ENCODE results near the gene SMIM8.

The SMIM8 gene

GRCh38 chr6:87322304-87323212 is at the start of gene SMIM8:
SMIM8 (plus strand) TSS chr6:87322588; CDS start chr6:87337032, 14,444 bp downstream.
- H3K36me3 Mint-ChIP-seq (ENCODE audit: low read depth) = peaks cover 8% of the 10 kb centered on the region
- H3K4me3 Mint-ChIP-seq = peak within 1 kb of the TSS; percentile 96 to 99 (median 98)
- H3K4me1 Mint-ChIP-seq = no peaks in the 10 kb centered on the region
- H3K9me3 Mint-ChIP-seq = peaks cover 7% of the 10 kb centered on the region
- peak within 1 kb of the TSS; percentile 91 to 94 (median 92) for H3K27ac Mint-ChIP-seq
- TF ChIP-seq CTCF (IDR thresholded peaks at IDR 0.05; ENCODE audit: unreplicated experiment in 3 of 3) = peak; percentile 100
- H3K27me3 Mint-ChIP-seq (ENCODE audit: low read depth) = no peaks in the 10 kb centered on the region

GRCh38 chr6:87274660-87275274 is 47.6 kb upstream of the SMIM8 start:
- H3K9me3 Mint-ChIP-seq = peaks cover 2% of the 10 kb centered on the region
- H3K27me3 Mint-ChIP-seq (ENCODE audit: low read depth) = no peaks in the 10 kb centered on the region
- H3K36me3 Mint-ChIP-seq (ENCODE audit: low read depth) = peaks cover 3% of the 10 kb centered on the region
- no peaks in the 10 kb centered on the region for H3K4me1 Mint-ChIP-seq
- no peak for TF ChIP-seq CTCF (IDR thresholded peaks at IDR 0.05; ENCODE audit: unreplicated experiment in 3 of 3)
- H3K27ac Mint-ChIP-seq = no peak overlapping the region
- no peak overlapping the region for H3K4me3 Mint-ChIP-seq

GRCh38 chr6:87276624-87277023 is 45.8 kb upstream of the SMIM8 start:
- no peaks in the 10 kb centered on the region for H3K27me3 Mint-ChIP-seq (ENCODE audit: low read depth)
- H3K9me3 Mint-ChIP-seq = no peaks in the 10 kb centered on the region
- no peaks in the 10 kb centered on the region for H3K4me1 Mint-ChIP-seq
- H3K4me3 Mint-ChIP-seq = no peak overlapping the region
- no peaks in the 10 kb centered on the region for H3K36me3 Mint-ChIP-seq (ENCODE audit: low read depth)
- no peak for TF ChIP-seq CTCF (IDR thresholded peaks at IDR 0.05; ENCODE audit: unreplicated experiment in 3 of 3)
- H3K27ac Mint-ChIP-seq = no peak overlapping the region

- no peaks in the 10 kb centered on the region for H3K9me3 Mint-ChIP-seq
- peak in 2 of 3 experiments; percentile 16 to 17 for TF ChIP-seq CTCF (IDR thresholded peaks at IDR 0.05; ENCODE audit: unreplicated experiment in 3 of 3)
- H3K36me3 Mint-ChIP-seq (ENCODE audit: low read depth) = no peaks in the 10 kb centered on the region
- H3K4me1 Mint-ChIP-seq = no peaks in the 10 kb centered on the region
- no peak overlapping the region for H3K27ac Mint-ChIP-seq
- H3K4me3 Mint-ChIP-seq = no peak overlapping the region
- H3K27me3 Mint-ChIP-seq (ENCODE audit: low read depth) = no peaks in the 10 kb centered on the region
Measured at GRCh38 chr6:87277123-87277522, 45.3 kb upstream of the SMIM8 start.

- TF ChIP-seq CTCF (IDR thresholded peaks at IDR 0.05; ENCODE audit: unreplicated experiment in 3 of 3) = no peak
- H3K36me3 Mint-ChIP-seq (ENCODE audit: low read depth) = no peaks in the 10 kb centered on the region
Measured at GRCh38 chr6:87279196-87279595, 43.2 kb upstream of the SMIM8 start.

More at GRCh38 chr6:87279196-87279595, 43.2 kb upstream of the SMIM8 start:
- Mint-ChIP-seq H3K27ac (no peak overlapping the region), H3K4me3 (no peak overlapping the region), H3K27me3 (ENCODE audit: low read depth) (no peaks in the 10 kb centered on the region), H3K9me3 (no peaks in the 10 kb centered on the region), H3K4me1 (no peaks in the 10 kb centered on the region)
